GM12873 (cell line): ENCODE results near the gene NDUFV1.

Experiments used
- CTCF ChIP-seq: IDR thresholded peaks from 2 replicates; pipeline ENCODE4 v1.5.1; 2012; ENCODE audit warnings: low read depth, mild to moderate bottlenecking, moderate library complexity, low read length, control low read depth; ENCODE audit not compliant: insufficient read depth; ENCODE audit errors: missing control alignments

NDUFV1 gene

GRCh38 chr11:67648796-67649613 lies 42.3 kb downstream of the NDUFV1 start:
- peak; percentile 7 for TF ChIP-seq CTCF

- TF ChIP-seq CTCF, result no peak
Measured at GRCh38 chr11:67649634-67650510, 43.1 kb downstream of the NDUFV1 start.

GRCh38 chr11:67651976-67652781 lies 45.4 kb downstream of the NDUFV1 start:
- TF ChIP-seq CTCF, result no peak

GRCh38 chr11:67652965-67653845 lies 46.5 kb downstream of the NDUFV1 start:
- no peak for TF ChIP-seq CTCF

GRCh38 chr11:67654225-67654624 lies 47.5 kb downstream of the NDUFV1 start:
- TF ChIP-seq CTCF, result no peak

GRCh38 chr11:67656278-67656922 lies 49.7 kb downstream of the NDUFV1 start:
- no peak for TF ChIP-seq CTCF
